Gastroesophageal sphincter (tissue), 3 donors: ENCODE measurements around the gene LRPAP1.

ENCODE experiments used
- EP300 ChIP-seq: sonication (generic); formaldehyde crosslinking; IDR thresholded peaks from one replicate; pipeline ENCODE4 v1.6.1; 2017; ENCODE audit warnings: antibody characterized with exemption, mild to moderate bottlenecking
- POLR2A ChIP-seq, 2 donors: fragments of 450-650 bp; IDR thresholded peaks; one replicate each; pipeline ENCODE4 v1.6.1; 2017; ENCODE audit warnings: antibody characterized with exemption in 2 of 2, mild to moderate bottlenecking in 2 of 2, moderate library complexity in 1 of 2
- POLR2AphosphoS5 ChIP-seq: sonication (generic); formaldehyde crosslinking; IDR thresholded peaks from one replicate; pipeline ENCODE4 v1.6.1; 2017; ENCODE audit warnings: antibody characterized with exemption
- TF ChIP-seq, protein P1 (sequence below), 4 experiments: fragments of 200-600 bp in 2 of 4; fragments of 450-650 bp in 2 of 4; sonication (generic) in 1 of 4; IDR thresholded peaks; one replicate each; pipeline ENCODE4 v1.5.1; 2017 to 2019; ENCODE audit warnings: antibody characterized with exemption in 4 of 4, mild to moderate bottlenecking in 2 of 4, moderate library complexity in 2 of 4

DNA sequence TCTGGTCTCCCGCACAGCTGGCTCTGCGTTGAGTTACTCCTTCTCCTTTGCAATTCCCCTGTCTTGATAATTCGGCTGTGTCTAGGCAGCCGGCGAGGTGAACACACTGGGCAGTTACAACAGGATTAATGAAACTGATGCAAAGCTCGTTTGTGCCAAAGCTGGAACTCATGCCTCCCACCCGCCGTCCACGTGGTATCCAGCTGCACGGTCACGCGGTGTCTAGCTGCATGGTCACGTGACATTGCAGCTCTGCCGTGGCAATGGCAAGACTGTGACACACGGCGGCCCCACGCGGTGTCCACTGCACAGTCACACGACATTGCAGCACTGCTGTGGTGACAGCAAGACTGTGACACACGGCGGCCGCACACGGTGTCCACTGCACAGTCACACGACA is 31.2 kb upstream of the LRPAP1 start:
- TF ChIP-seq POLR2A (IDR thresholded peaks at IDR 0.05) (no peak), POLR2AphosphoS5 (no peak), EP300 (no peak)
- TF ChIP-seq, protein P1, sequence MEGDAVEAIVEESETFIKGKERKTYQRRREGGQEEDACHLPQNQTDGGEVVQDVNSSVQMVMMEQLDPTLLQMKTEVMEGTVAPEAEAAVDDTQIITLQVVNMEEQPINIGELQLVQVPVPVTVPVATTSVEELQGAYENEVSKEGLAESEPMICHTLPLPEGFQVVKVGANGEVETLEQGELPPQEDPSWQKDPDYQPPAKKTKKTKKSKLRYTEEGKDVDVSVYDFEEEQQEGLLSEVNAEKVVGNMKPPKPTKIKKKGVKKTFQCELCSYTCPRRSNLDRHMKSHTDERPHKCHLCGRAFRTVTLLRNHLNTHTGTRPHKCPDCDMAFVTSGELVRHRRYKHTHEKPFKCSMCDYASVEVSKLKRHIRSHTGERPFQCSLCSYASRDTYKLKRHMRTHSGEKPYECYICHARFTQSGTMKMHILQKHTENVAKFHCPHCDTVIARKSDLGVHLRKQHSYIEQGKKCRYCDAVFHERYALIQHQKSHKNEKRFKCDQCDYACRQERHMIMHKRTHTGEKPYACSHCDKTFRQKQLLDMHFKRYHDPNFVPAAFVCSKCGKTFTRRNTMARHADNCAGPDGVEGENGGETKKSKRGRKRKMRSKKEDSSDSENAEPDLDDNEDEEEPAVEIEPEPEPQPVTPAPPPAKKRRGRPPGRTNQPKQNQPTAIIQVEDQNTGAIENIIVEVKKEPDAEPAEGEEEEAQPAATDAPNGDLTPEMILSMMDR (IDR thresholded peaks at IDR 0.05) = no peak
